Uterus (tissue), 2 donors: Measurements from ENCODE around the gene PTPRR.

ENCODE experiments used
- CTCF ChIP-seq, 4 experiments: fragments of 200-600 bp in 2 of 4; fragments of 450-650 bp in 2 of 4; sonication (generic) in 2 of 4; IDR thresholded peaks; one replicate each; pipeline ENCODE4 v1.5.1; 2016 to 2019; ENCODE audit warnings: antibody characterized with exemption in 4 of 4, mild to moderate bottlenecking in 2 of 4, moderate library complexity in 1 of 4
- POLR2A ChIP-seq, 2 donors: fragments of 450-650 bp; IDR thresholded peaks; one replicate each; pipeline ENCODE4 v1.6.1; 2016; ENCODE audit warnings: antibody characterized with exemption in 2 of 2, mild to moderate bottlenecking in 1 of 2, moderate library complexity in 1 of 2

GRCh38 chr12:70683976-70684375 is 236.6 kb downstream of the PTPRR start:
- TF ChIP-seq CTCF (IDR thresholded peaks at IDR 0.05) (no peak), POLR2A (IDR thresholded peaks at IDR 0.05) (no peak)
